HG02678 (cell line): ENCODE measurements around the gene NINJ2.

Experiments used
- ATAC-seq: cut with Tn5 transposase; IDR thresholded peaks from one replicate; pipeline ENCODE4 v1.9.1; 2021; ENCODE audit warnings: mild to moderate bottlenecking, moderate library complexity; ENCODE audit not compliant: unreplicated experiment

The NINJ2 gene

GRCh38 chr12:571795-572531 lies 91.3 kb downstream of the NINJ2 start:
- ATAC-seq, result no peak

- ATAC-seq, result no peak
Measured at GRCh38 chr12:570921-571794, 92.1 kb downstream of the NINJ2 start.

- ATAC-seq, result no peak
Measured at GRCh38 chr12:570435-570920, 92.8 kb downstream of the NINJ2 start.

GRCh38 chr12:569803-570434 lies 93.3 kb downstream of the NINJ2 start:
- ATAC-seq, result peak; percentile 79

- ATAC-seq, result no peak
Measured at GRCh38 chr12:569091-569676, 94.1 kb downstream of the NINJ2 start.

GRCh38 chr12:568486-568885 lies 94.8 kb downstream of the NINJ2 start:
- no peak for ATAC-seq

GRCh38 chr12:565589-566105 lies 97.6 kb downstream of the NINJ2 start:
- ATAC-seq, result no peak

GRCh38 chr12:565161-565560 lies 98.1 kb downstream of the NINJ2 start:
- ATAC-seq, result no peak

- no peak for ATAC-seq
Measured at GRCh38 chr12:563787-564298, 99.4 kb downstream of the NINJ2 start.

- no peak for ATAC-seq
Measured at GRCh38 chr12:563250-563781, 99.9 kb downstream of the NINJ2 start.

- ATAC-seq, result no peak
Measured at GRCh38 chr12:562634-563033, 100.6 kb downstream of the NINJ2 start.

GRCh38 chr12:561908-562593 lies 101.2 kb downstream of the NINJ2 start:
- no peak for ATAC-seq

GRCh38 chr12:561391-561705 lies 101.9 kb downstream of the NINJ2 start:
- no peak for ATAC-seq

- no peak for ATAC-seq
Measured at GRCh38 chr12:560691-561390, 102.4 kb downstream of the NINJ2 start.

GRCh38 chr12:559906-560455 lies 103.3 kb downstream of the NINJ2 start:
- no peak for ATAC-seq

GRCh38 chr12:559208-559905 lies 103.9 kb downstream of the NINJ2 start:
- ATAC-seq, result no peak

- ATAC-seq, result no peak
Measured at GRCh38 chr12:558580-558979, 104.7 kb downstream of the NINJ2 start.

GRCh38 chr12:556498-556897 lies 106.7 kb downstream of the NINJ2 start:
- no peak for ATAC-seq

- ATAC-seq, result no peak
Measured at GRCh38 chr12:554001-554285, 109.3 kb downstream of the NINJ2 start.
